ENCODE results near the gene WT1.

Gene WT1

GRCh38 chr11:32400670-32401369 lies 34.5 kb downstream of the WT1 start:
- no peak overlapping the region for H3K4me3 ChIP-seq (ENCODE audit: low read depth, low read length)
- DNase-seq (ENCODE audit: low read depth), result no peak
- TF ChIP-seq CTCF (IDR thresholded peaks at IDR 0.05; ENCODE audit: control insufficient read depth, extremely low read depth, insufficient read depth), result no peak

- TF ChIP-seq CTCF (IDR thresholded peaks at IDR 0.05; ENCODE audit: control insufficient read depth, extremely low read depth, insufficient read depth), result no peak
- DNase-seq (ENCODE audit: low read depth), result no peak
- no peak overlapping the region for H3K4me3 ChIP-seq (ENCODE audit: low read depth, low read length)
Measured at GRCh38 chr11:32400196-32400595, 35.1 kb downstream of the WT1 start.

GRCh38 chr11:32396991-32397390 lies 38.3 kb downstream of the WT1 start:
- no peak overlapping the region for H3K4me3 ChIP-seq (ENCODE audit: low read depth, low read length)
- TF ChIP-seq CTCF (IDR thresholded peaks at IDR 0.05; ENCODE audit: control insufficient read depth, extremely low read depth, insufficient read depth), result no peak
- DNase-seq (ENCODE audit: low read depth), result no peak

GRCh38 chr11:32396331-32396730 lies 39.0 kb downstream of the WT1 start:
- H3K4me3 ChIP-seq (ENCODE audit: low read depth, low read length), result no peak overlapping the region
- DNase-seq (ENCODE audit: low read depth), result no peak
- no peak for TF ChIP-seq CTCF (IDR thresholded peaks at IDR 0.05; ENCODE audit: control insufficient read depth, extremely low read depth, insufficient read depth)

- no peak overlapping the region for H3K4me3 ChIP-seq (ENCODE audit: low read depth, low read length)
- no peak for DNase-seq (ENCODE audit: low read depth)
Measured at GRCh38 chr11:32395127-32395526, 40.2 kb downstream of the WT1 start.

GRCh38 chr11:32392840-32393239 lies 42.5 kb downstream of the WT1 start:
- TF ChIP-seq CTCF (IDR thresholded peaks at IDR 0.05; ENCODE audit: control insufficient read depth, extremely low read depth, insufficient read depth), result no peak
- DNase-seq (ENCODE audit: low read depth), result no peak
- no peak overlapping the region for H3K4me3 ChIP-seq (ENCODE audit: low read depth, low read length)

More at GRCh38 chr11:32395127-32395526, 40.2 kb downstream of the WT1 start:
- no peak for TF ChIP-seq CTCF (IDR thresholded peaks at IDR 0.05; ENCODE audit: control insufficient read depth, extremely low read depth, insufficient read depth)

- DNase-seq (ENCODE audit: low read depth), result no peak
- H3K4me3 ChIP-seq (ENCODE audit: low read depth, low read length), result no peak overlapping the region
- TF ChIP-seq CTCF (IDR thresholded peaks at IDR 0.05; ENCODE audit: control insufficient read depth, extremely low read depth, insufficient read depth), result no peak
Measured at GRCh38 chr11:32391956-32392553, 43.3 kb downstream of the WT1 start.

Measured in LNCaP clone FGC (cell line).